Jurkat, Clone E6-1 (cell line): ENCODE measurements around the gene MMP24OS.

Experiments used
- DNase-seq: peaks from one replicate; pipeline ENCODE4 v3.0.0-alpha.2; 2011; ENCODE audit warnings: low read depth, low spot score
- H3K4me3 ChIP-seq: 2 replicates; pipeline ENCODE4 v1.5.1; 2011; ENCODE audit warnings: mild to moderate bottlenecking, low read length, control low read depth, moderate library complexity

MMP24OS gene

DNA sequence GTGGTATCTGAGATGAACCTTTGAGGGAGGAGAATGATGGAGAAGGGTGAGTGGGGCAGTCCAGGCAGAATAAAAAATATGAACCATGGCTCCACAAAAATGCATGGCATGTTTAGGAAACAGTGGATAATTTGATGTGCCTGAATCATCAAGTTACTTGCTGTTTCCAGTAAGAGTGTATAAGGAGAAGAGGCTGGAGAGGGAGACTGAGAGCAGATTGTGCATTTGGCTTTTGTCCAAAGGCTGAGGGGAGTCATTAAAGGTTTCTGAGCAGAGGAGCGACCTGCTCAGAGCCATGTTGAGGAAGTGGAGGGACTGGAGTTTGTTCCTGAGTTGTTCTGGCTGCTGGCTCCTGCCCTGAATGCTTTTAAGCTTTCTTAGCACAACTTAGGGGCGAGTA, 45.3 kb downstream of the MMP24OS start:
- no peak overlapping the region for H3K4me3 ChIP-seq
- DNase-seq, result no peak

DNA sequence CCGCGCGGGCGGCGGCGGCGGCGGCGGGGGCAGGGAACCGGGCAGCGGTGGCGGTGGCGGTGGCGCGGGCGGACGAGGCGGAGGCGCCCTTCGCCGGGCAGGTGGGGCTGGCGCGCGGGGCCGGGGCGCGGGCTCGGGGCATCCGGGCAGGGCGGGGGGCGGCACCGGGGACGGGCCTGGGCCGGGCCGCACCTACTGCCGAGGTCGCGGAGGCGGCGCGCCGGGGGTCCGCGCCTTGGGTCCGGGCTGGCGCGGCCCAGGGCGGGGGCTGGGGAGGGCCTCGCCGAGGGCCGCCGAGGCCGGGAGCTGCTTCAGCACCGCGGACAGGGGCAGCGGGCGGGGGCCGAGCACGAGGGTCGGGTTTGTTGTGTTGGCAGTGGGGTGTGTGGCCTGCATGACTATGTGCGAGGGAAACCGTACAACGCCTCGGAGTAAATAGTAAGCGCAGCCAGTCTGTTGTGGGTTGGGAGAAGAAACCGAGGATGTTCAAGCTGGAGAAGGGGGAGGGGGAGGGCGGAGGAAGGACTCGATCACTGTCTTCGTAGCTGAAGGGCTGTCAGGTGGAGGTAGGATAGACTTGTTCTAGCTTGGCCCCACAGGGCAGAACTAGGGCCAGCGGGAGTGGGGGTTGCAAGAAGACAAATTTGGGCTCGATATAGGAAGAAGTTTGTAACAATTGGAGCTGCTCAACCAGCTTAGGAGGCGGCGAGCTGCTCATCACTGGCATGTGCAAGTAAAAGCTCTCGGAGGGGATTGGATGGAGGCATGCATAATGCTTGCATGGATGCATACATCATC, 50.8 kb downstream of the MMP24OS start:
- no peak overlapping the region for H3K4me3 ChIP-seq
- no peak for DNase-seq
